T-cell (primary cell): ENCODE measurements around the gene MYO15A. TPM values are rescaled to one million over a fixed set of nuclear protein-coding genes. Genes with fewer than 3 reads are reported as not detected.

Source experiments
- ATAC-seq, 4 experiments: fragments of 200-7000 bp in 3 of 4; fragments of 150-1000 bp in 1 of 4; cut with Tn5 transposase; replicated peaks in 1 of 4; 1 replicate in 3 of 4; 2 replicates in 1 of 4; pipeline ENCODE4 v1.10.0; 2021; ENCODE audit warnings: moderate library complexity in 3 of 4, mild to moderate bottlenecking in 2 of 4, moderate number of reproducible peaks in 1 of 4
- CTCF ChIA-PET, 2 donors: fragments of 300-600 bp; sonication (Branson Sonifier 250); formaldehyde crosslinking; loops; one replicate each; lab custom pipeline; 2022; ENCODE audit warnings: antibody characterized with exemption in 2 of 2; lab: Charles Lee
- POLR2A ChIA-PET, 2 donors: fragments of 300-600 bp; sonication (Branson Sonifier 250); formaldehyde crosslinking; loops; one replicate each; lab custom pipeline; 2022; ENCODE audit warnings: antibody characterized with exemption in 2 of 2; lab: Charles Lee
- DNase-seq, 35 experiments: peaks; one replicate each; pipeline versions ENCODE4 v3.0.0 to v3.0.0-alpha.2; 2013 to 2023
- H3K27ac ChIP-seq: one replicate; pipeline ENCODE4 v1.5.1; 2013; ENCODE audit warnings: low read length
- H3K27me3 ChIP-seq, 2 experiments: replicated peaks in 1 of 2; 1 replicate in 1 of 2; 2 replicates in 1 of 2; pipeline versions ENCODE4 v1.6.1 to v1.7.0; 2013; ENCODE audit warnings: low read length in 1 of 2, mixed read lengths in 1 of 2; ENCODE audit not compliant: control insufficient read depth in 2 of 2, insufficient read depth in 2 of 2; ENCODE audit errors: extremely low read depth in 1 of 2
- H3K36me3 ChIP-seq, 2 donors: 1 replicate in 1 of 2; 2 replicates in 1 of 2; pipeline versions ENCODE4 v1.6.1 to v1.7.0; 2013; ENCODE audit warnings: low read length in 1 of 2; ENCODE audit not compliant: control insufficient read depth in 2 of 2, insufficient read depth in 1 of 2; ENCODE audit errors: extremely low read depth in 1 of 2
- H3K4me1 ChIP-seq, 2 experiments: 1 replicate in 1 of 2; 2 replicates in 1 of 2; pipeline versions ENCODE4 v1.6.1 to v1.7.0; 2013; ENCODE audit warnings: low read length in 2 of 2, mixed read lengths in 1 of 2; ENCODE audit not compliant: insufficient read depth in 2 of 2, control insufficient read depth in 1 of 2; ENCODE audit errors: extremely low read depth in 1 of 2
- H3K4me3 ChIP-seq, 2 donors: 1 replicate in 1 of 2; 2 replicates in 1 of 2; pipeline versions ENCODE4 v1.5.1 to v1.7.0; 2013; ENCODE audit warnings: mild to moderate bottlenecking in 2 of 2, low read length in 1 of 2, moderate library complexity in 1 of 2; ENCODE audit not compliant: control insufficient read depth in 1 of 2; ENCODE audit errors: extremely low read depth in 1 of 2
- H3K9me3 ChIP-seq: 2 replicates; pipeline ENCODE4 v1.7.0; 2013
- H3K27ac Mint-ChIP-seq, 2 donors: one replicate each; pipeline ENCODE4 v1.8.0; 2020 to 2021; ENCODE audit warnings: mild to moderate bottlenecking in 2 of 2, mixed read lengths in 2 of 2
- H3K27me3 Mint-ChIP-seq, 2 donors: one replicate each; pipeline ENCODE4 v1.8.0; 2021 to 2022; ENCODE audit warnings: mixed read lengths in 2 of 2
- H3K36me3 Mint-ChIP-seq: one replicate; pipeline ENCODE4 v1.8.0; 2021; ENCODE audit warnings: mixed read lengths
- H3K4me1 Mint-ChIP-seq, 3 donors: one replicate each; pipeline ENCODE4 v1.8.0; 2020 to 2022; ENCODE audit warnings: mixed read lengths in 3 of 3, mild to moderate bottlenecking in 1 of 3
- H3K4me3 Mint-ChIP-seq, 3 donors: one replicate each; pipeline ENCODE4 v1.8.0; 2020 to 2022; ENCODE audit warnings: mild to moderate bottlenecking in 3 of 3, mixed read lengths in 3 of 3, moderate library complexity in 3 of 3
- H3K9me3 Mint-ChIP-seq, 3 donors: one replicate each; pipeline ENCODE4 v1.8.0; 2020 to 2022; ENCODE audit warnings: mixed read lengths in 3 of 3
- WGBS: methylation state at CpG from one replicate; pipeline ENCODE4 v1.1.5; 2013; ENCODE audit warnings: missing lambda C conversion rate; ENCODE audit not compliant: insufficient coverage; 5-methylcytosine and 5-hydroxymethylcytosine counted together
- total RNA-seq, 35 experiments: library from RNA in 6 of 35; stranded (reverse) in 6 of 35; fragments of 120-200 nt in 1 of 35; gene quantifications; one replicate each; pipeline versions ENCODE4 v1.2.1 to v1.2.4 and lab custom pipeline; 2013 to 2026

The MYO15A gene
- total RNA-seq, 5 donors from 2014 or later (not counting 1 experiment from before 2014, with no cell fraction given) = 0.76 to 1.9 (median 1.3) TPM

DNA sequence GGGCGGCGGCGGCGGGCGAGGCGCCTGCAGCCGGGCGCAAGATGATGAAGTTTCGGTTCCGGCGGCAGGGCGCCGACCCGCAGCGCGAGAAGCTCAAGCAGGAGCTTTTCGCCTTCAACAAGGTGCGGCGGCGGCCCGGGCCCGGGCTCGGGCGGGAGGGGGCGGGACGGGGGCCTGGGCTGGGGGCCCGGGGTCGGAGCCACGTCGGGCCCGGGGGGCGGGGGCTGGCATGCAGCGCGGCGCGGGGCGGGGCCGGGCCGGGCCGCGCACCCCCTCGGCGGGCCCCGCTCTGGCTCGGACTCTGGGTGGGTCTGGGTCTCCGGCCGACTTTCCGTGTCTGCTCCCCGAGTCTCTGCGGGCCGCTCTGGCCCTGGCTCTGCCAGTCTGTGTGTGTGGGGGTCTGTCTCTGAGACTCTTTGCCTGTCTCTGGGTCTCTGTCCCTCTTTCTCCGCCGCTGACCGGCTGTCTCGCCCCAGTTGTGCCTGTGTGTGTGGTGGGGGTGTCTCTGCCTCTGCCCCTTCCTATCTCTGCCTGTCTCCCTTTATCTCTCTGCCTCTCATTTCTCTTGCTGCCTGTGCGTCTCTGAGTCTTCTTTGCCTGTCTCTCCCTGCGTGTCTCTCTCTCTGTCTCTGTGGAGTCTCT, 117.2 kb downstream of the MYO15A start:
- H3K27ac Mint-ChIP-seq = peak overlapping the region; percentile 84 to 90
- no peaks in the 10 kb centered on the region for H3K9me3 ChIP-seq
- CTCF ChIA-PET = interaction anchor here (0.6 to 0.8 kb wide), 4 partner anchors 21 to 400 kb away, joined by 3 to 5 read pairs (median 3); no protein-coding TSS in a partner anchor
- H3K27me3 Mint-ChIP-seq = no peaks in the 10 kb centered on the region
- POLR2A ChIA-PET = no interaction called here
- peak overlapping the region; percentile 40 for H3K27ac ChIP-seq
- no peaks in the 10 kb centered on the region for H3K36me3 ChIP-seq
- 0% methylated on average over 44 of the region's 57 CpGs for WGBS
- ATAC-seq = peak; percentile 32 to 39 (median 36)
- H3K4me1 ChIP-seq = peaks cover 6 to 32% of the 10 kb centered on the region in 2 experiments
- H3K4me3 Mint-ChIP-seq = peak overlapping the region; percentile 88 to 97 (median 90)
- H3K9me3 Mint-ChIP-seq = no peaks in the 10 kb centered on the region
- peak overlapping the region; percentile 78 to 83 for H3K4me3 ChIP-seq
- H3K27me3 ChIP-seq = no peaks in the 10 kb centered on the region
- DNase-seq = peak in 2 of 35 experiments; percentile 18 to 27
- H3K36me3 Mint-ChIP-seq = no peaks in the 10 kb centered on the region
- H3K4me1 Mint-ChIP-seq = peaks cover 27 to 31% (median 29%) of the 10 kb centered on the region in 3 donors

DNA sequence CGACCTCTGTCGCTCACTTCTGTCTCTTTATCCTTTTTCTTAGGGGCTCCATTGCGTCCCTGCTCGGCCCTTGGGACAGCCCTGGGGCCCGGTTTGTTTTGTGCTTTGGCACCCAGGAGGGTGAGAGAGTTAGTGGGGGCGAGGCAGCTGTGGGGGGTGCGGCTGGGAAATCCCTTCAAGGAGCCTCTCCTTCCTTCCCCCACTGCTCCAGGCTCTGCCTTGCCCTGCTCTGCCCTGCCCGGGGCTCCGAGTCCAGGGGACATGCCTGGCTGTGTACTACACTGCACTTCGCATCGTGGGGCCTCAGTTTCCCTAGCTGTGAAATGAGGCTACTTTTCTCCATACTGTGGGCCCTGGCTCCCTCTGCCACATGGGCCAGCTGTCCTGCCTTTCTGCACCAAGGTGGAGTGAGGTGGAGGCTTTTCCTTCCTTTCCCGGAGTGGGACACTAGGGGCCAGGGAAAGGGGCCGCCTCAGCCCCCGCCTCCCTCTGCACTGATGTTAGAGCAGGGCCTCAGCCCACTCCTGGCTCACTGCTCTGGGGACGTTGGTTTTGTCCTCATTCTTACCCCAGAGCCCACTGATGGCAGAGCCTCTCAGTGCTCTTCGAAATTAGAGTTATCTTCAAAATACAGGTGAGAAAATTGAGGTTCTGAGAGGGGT, 117.9 kb downstream of the MYO15A start:
- Histone ChIP-seq H3K4me3 (peak overlapping the region; percentile 78 to 83), H3K27me3 (no peaks in the 10 kb centered on the region), H3K9me3 (no peaks in the 10 kb centered on the region), H3K4me1 (peaks cover 6 to 32% of the 10 kb centered on the region in 2 experiments), H3K27ac (peak overlapping the region; percentile 40), H3K36me3 (no peaks in the 10 kb centered on the region)
- WGBS = 59% methylated on average over 4 of the region's 16 CpGs
- Mint-ChIP-seq H3K27ac (peak overlapping the region; percentile 84 to 90), H3K36me3 (no peaks in the 10 kb centered on the region), H3K4me1 (peaks cover 27 to 31% (median 29%) of the 10 kb centered on the region in 3 donors), H3K27me3 (no peaks in the 10 kb centered on the region), H3K9me3 (no peaks in the 10 kb centered on the region), H3K4me3 (peak overlapping the region; percentile 88 to 97 (median 90))
- ATAC-seq (no peak), DNase-seq (peak in 3 of 35 experiments; percentile 10 to 31 (median 13))
- ChIA-PET POLR2A (no interaction called here), CTCF (no interaction called here)

DNA sequence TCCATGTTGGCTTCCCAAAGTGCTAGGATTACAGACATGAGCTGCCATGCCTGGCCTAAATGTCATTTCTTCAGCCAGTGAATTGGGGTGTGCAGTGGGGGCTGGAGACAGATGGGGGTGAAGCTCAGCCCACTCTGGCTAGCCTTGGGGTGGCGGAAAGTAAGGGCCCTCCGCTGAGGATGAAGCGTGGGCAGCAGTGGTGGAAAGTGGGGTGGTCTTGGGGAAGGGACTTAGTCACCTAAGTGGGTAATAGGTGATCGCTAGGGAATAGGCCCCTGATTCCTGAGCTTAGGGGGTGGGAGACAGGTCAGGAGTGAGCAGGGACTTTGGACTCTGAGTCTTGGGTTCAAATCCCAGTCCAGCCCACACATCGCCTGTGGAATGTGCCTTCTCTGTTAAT, 119.1 kb downstream of the MYO15A start:
- Mint-ChIP-seq H3K36me3 (no peaks in the 10 kb centered on the region), H3K4me3 (peak overlapping the region in 2 of 3 donors; percentile 28 to 30), H3K27me3 (no peaks in the 10 kb centered on the region), H3K27ac (no peak overlapping the region), H3K9me3 (no peaks in the 10 kb centered on the region), H3K4me1 (peaks cover 27 to 31% (median 29%) of the 10 kb centered on the region in 3 donors)
- Histone ChIP-seq H3K36me3 (peaks cover 2 to 4% of the 10 kb centered on the region in 2 donors), H3K9me3 (no peaks in the 10 kb centered on the region), H3K27ac (no peak overlapping the region), H3K4me1 (peaks cover 6 to 32% of the 10 kb centered on the region in 2 experiments), H3K27me3 (no peaks in the 10 kb centered on the region), H3K4me3 (no peak overlapping the region)
- WGBS = 98% methylated on average over 4 of the region's 5 CpGs
- ATAC-seq = no peak
- POLR2A ChIA-PET = interaction anchor here in 1 of 2 donors (0.6 kb wide), 1 partner anchor 885 kb away, joined by 3 read pairs; no protein-coding TSS in a partner anchor
- CTCF ChIA-PET = no interaction called here
- no peak for DNase-seq

DNA sequence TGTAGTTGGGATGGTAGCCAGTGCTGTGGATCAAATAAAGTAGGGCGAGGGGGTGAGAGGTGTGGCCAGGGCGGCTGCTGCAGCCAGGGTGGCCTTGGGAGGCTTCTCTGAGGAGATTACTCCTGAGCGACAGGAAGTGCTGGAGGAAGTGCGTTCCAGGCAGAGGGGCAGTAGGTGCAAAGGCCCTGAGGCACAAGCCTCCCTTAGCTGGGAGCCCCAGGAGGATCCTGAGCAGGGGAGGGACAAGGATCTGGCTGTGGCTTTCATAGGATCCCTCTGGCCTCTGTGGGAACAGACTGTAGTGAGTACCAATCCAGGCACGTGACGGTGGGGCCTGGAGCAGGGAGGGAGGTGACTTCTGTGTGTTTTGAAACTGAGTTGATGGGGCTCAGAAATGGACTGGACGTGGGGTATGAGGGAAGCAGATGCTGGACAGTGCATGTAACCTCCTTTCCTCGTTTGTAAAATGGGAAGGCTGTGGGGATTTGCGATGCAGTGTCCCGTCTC, 119.7 kb downstream of the MYO15A start:
- H3K4me3 Mint-ChIP-seq = peak overlapping the region in 1 of 3 donors; percentile 30

DNA sequence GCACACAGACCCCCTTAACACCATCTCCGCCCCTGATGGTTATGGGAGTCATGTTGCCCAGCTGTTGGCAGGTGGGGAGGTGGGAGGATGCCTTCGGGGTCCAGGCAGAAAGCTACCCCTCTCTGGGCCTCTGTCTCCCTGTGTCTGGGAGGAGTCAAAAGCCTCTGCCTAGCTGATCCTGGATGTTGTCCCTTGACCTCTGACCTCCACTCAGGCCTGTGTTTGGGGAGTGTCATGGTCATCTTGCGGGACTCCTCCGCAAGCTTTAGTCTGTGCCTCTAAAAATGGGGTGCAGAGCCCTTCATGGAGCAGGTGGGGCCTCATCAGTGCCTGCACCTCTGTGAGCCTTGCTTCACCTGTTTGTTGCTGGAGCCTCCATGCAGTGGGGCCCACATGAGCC, 120.7 kb downstream of the MYO15A start:
- ATAC-seq (no peak), DNase-seq (no peak)
- Histone ChIP-seq H3K36me3 (peaks cover 8 to 15% of the 10 kb centered on the region in 2 donors), H3K4me1 (peaks cover 6 to 32% of the 10 kb centered on the region in 2 experiments), H3K4me3 (no peak overlapping the region), H3K9me3 (no peaks in the 10 kb centered on the region), H3K27ac (no peak overlapping the region), H3K27me3 (no peaks in the 10 kb centered on the region)
- Mint-ChIP-seq H3K27me3 (no peaks in the 10 kb centered on the region), H3K4me3 (no peak overlapping the region), H3K9me3 (no peaks in the 10 kb centered on the region), H3K4me1 (peaks cover 27 to 31% (median 29%) of the 10 kb centered on the region in 3 donors), H3K27ac (no peak overlapping the region), H3K36me3 (no peaks in the 10 kb centered on the region)
- POLR2A ChIA-PET = interaction anchor here in 1 of 2 donors (0.6 kb wide), 1 partner anchor 139 kb away, joined by 9 read pairs; no protein-coding TSS in a partner anchor
- 100% methylated on average over 3 of the region's 4 CpGs for WGBS
- CTCF ChIA-PET = no interaction called here

More for the DNA sequence above, 119.7 kb downstream of the MYO15A start:
- Mint-ChIP-seq H3K27ac (no peak overlapping the region), H3K27me3 (no peaks in the 10 kb centered on the region), H3K9me3 (no peaks in the 10 kb centered on the region), H3K4me1 (peaks cover 27 to 31% (median 29%) of the 10 kb centered on the region in 3 donors), H3K36me3 (no peaks in the 10 kb centered on the region)
- Histone ChIP-seq H3K27ac (no peak overlapping the region), H3K9me3 (no peaks in the 10 kb centered on the region), H3K27me3 (no peaks in the 10 kb centered on the region), H3K36me3 (peaks cover 7 to 8% of the 10 kb centered on the region in 2 donors), H3K4me3 (no peak overlapping the region), H3K4me1 (peaks cover 6 to 32% of the 10 kb centered on the region in 2 experiments)
- DNase-seq (no peak), ATAC-seq (no peak)
- ChIA-PET CTCF (no interaction called here), POLR2A (no interaction called here)
- WGBS = 95% methylated on average over 10 of the region's 10 CpGs
